Glomerular visceral epithelial cell (primary cell): Measurements from ENCODE around the gene PIP.
"Not testable (repeated sequence)": the region's sequence is repeated elsewhere in the genome, so short reads cannot be mapped to it uniquely, and the experiment has no call there.

ENCODE experiments used
- DNase-seq: peaks from one replicate; pipeline ENCODE4 v3.0.0-alpha.2; 2016; ENCODE audit errors: extremely low spot score

PIP gene, protein sequence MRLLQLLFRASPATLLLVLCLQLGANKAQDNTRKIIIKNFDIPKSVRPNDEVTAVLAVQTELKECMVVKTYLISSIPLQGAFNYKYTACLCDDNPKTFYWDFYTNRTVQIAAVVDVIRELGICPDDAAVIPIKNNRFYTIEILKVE

DNA sequence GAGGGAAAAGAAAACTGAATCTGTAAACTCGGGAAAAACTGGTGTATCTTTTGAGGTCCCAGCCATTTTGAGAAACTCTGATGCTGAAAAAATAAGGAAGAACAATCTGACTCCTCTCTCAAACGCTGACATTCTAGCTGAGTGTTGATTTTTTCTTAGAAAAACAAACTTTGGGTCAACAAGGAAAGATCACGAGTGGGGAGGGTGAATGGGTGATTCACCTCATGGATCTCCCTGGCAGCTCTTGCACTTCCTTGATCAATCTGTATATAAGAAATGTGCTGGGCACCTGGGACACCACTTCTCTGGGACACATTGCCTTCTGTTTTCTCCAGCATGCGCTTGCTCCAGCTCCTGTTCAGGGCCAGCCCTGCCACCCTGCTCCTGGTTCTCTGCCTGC is at the start of gene PIP:
PIP (plus strand) TSS at position 297 of the 400 bp plus-strand sequence; CDS start at position 337, 40 bp downstream.
- DNase-seq = no peak

DNA sequence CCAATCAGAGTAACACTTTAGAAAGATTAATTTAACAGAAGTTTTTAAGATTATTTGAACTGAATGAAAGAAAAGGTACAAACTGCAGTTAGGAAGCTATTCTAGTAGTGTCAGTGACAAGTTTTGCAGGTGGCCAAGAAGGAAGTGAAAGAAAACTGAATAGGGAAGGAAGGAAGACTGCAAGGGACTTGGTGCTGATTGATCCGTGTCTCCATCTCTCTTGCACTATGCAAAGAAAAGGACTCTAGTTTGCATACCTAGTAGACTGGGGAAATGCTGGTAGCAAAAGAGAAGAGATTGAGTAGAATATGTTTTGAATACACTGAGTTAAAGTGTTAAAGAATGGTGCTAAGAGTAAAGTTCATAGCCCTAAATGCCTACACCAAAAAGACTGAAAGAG is 46.8 kb upstream of the PIP start:
- no peak for DNase-seq

DNA sequence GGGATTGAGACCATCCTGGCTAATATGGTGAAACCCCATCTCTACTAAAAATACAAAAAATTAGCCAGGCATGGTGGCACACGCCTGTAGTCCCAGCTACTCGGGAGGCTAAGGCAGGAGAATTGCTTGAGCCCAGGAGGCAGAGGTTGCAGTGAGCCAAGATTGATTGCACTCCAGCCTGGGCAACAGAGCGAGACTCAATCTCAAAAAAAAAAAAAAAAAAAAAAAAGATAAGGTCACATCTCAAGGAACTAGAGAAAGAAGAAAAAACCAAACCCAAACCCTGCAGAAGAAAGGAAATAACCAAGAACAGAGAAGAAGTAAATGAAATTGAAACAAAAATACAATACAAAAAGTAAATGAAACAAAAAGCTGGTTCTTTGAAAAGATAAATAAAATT is 46.3 kb upstream of the PIP start:
- DNase-seq = not testable (repeated sequence)

DNA sequence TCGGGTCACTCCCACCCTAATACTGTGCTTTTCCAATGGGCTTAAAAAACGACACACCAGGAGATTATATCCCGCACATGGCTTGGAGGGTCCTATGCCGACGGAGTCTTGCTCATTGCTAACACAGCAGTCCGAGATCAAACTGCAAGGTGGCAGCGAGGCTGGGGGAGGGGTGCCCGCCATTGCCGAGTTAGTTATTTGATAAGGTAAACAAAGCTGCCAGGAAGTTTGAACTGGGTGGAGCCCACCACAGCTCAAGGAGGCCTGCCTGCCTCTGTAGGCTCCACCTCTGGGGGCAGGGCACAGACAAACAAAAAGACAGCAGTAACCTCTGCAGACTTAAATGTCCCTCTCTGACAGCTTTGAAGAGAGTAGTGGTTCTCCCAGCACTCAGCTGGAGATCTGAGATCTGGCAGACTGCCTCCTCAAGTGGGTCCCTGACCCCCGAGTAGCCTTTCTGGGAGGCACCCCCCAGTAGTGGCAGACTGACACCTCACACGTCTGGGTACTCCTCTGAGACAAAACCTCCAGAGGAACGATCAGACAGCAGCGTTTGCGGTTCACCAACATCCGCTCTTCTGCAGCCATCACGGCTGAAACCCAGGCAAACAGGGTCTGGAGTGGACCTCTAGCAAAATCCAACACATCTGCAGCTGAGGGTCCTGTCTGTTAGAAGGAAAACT is 43.2 kb upstream of the PIP start:
- not testable (repeated sequence) for DNase-seq

DNA sequence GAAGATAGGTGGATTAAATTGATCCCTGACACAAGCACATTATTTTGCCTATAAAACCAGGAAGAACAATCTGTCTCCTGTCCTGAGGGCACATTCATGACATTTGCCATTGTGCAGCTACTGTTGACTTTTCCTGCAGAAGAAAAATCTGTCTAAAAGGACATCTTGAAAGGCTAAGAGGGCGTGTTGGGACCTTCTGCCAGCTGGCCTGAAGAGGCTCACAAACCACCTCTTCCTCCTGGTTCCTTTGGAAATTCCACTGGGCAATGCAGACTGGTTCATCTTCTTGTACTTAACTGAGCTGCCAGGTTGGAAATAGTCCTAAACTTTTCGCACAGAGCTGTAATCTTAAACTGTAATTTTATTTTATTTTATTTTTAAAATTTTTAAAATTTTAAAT is 35.7 kb upstream of the PIP start:
- no peak for DNase-seq

DNA sequence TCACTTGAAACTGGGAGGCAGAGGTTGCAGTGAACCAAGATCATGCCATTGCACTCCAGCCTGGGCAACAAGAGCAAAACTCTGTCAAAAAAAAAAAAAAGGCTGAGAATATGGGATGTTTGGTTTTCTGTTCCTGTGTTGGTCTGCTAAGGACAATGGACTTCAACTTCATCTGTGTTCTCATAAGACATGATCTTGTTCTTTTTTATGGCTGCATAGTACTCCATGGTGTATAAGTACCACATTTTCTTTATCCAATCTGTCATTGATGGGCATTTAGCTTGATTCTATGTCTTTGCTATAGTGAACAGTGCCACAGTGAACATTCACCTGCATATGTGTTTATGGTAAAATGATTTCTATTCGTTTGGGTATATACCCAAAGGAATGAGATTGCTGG is 32.3 kb upstream of the PIP start:
- not testable (repeated sequence) for DNase-seq

DNA sequence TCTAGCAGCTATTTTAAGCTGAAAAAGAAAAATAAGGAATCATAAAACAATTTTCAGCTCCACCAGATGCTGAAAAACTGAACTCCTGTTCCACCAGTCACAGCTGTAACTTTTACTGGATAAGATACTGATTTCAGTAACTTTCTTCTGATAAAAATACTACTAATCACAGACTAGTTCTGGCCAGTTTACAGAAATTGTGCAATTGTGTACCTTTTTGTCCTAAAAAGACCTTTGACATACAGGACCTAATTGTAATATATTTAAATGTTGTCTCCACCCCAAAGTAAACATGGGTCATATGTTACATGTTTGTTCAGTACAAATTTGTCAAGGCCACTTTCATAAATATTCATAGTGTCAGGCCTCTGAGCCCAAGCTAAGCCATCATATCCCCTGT is 27.1 kb upstream of the PIP start:
- no peak for DNase-seq

DNA sequence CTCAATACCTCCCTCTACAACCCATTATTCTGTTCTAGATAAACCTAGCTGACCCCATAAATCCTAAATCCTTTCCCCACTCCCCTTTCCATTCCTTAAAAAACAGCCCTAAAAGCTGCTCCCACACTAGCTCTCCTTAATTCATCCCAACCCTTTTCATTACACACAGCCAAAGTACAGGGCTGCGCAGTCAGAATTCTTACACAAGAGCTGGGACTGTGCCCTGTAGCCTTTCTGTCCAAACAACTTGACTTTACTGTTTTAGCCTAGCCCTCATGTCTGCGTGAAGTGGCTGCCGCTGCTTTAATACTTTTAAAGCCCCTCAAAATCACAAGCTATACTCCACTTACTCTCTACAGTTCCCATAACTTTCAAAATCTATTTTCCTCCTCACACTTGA is 23.9 kb upstream of the PIP start:
- DNase-seq = not testable (repeated sequence)

DNA sequence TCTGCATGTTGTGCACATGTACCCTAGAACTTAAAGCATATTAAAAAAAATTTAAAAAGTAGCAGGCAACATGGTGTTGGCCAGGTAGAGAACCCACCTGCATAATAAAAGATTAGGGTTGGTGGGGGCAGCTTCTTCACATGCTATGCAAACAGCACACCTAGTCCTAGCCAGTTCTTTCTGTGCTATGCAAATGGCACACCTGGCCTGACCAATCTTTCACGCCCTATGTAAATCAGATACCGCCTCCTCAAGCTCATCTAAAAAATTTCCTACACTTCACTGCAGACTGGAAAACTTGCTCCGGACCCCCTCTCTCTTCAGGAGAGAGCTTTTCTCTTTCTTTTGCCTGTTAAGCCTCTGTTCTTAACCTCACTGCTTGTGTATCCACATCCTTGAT is 14.5 kb upstream of the PIP start:
- DNase-seq = no peak

DNA sequence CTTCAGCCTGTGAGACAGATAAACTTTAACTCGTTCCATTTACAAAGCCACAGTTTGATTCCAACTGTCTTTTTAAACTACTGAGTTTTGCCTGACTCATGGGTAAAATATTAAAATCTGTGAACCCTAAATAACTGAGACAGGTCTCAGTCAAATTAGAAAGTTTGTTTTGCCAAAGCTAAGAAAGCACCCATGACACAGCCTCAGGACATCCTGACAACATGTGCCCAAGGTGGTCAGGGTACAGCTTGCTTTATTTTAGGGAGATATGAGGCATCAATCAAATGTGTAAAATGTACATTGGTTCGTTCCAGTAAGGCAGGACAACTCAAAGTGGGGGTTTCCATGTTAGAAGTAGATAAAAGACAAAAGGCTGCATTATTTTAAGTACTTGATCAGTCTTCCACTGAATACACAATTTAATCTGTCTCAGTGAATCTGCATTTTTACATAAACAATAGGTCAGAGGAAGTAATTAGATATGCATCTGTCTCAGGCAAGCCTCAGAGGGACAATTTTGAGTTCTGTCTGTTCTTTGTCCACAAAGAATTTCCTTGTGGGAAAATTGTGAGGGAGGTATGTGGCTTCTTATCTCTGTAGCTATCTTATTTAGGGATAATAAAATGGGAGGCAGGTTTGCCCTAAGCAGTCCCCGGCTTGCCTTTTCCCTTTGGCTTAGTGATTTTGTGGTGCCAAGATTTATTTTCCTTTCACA is 11.0 kb upstream of the PIP start:
- no peak for DNase-seq

DNA sequence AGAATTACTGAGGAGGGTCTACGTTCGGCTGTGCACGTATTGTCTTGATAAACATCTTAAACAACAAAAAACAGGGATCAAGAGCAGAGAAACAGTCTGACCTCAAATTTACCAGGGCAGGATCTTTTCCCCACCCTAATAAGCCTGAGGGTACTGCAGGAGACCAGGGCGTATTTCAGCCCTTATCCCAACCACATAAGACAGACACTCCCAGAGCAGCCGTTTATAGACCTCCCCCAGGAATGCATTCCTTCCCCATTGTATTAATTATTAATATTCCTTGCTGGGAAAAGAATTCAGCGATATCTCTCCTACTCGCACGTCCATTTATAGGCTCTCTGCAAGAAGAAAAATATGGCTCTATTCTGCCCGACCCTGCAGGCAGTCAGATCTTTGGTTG is 8.6 kb upstream of the PIP start:
- DNase-seq = not testable (repeated sequence)

DNA sequence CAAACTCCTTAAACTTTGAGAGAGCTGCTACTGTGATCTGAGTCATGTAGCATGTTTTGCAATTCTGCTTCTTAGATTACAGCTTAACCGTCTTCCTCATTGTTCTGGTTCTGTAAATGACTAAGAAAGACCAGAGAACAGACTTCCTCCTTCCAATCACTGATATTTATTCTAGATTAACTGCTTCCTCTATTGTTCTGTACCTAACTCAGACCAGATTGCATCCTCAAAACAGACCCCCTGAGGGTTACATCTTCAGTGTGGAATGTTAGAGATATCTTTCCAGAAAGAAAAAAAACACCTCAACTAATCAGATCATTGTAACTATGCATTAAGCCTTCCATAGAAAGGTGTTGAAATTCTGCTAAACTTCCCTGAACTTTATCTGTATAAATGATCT is 5.7 kb upstream of the PIP start:
- no peak for DNase-seq

DNA sequence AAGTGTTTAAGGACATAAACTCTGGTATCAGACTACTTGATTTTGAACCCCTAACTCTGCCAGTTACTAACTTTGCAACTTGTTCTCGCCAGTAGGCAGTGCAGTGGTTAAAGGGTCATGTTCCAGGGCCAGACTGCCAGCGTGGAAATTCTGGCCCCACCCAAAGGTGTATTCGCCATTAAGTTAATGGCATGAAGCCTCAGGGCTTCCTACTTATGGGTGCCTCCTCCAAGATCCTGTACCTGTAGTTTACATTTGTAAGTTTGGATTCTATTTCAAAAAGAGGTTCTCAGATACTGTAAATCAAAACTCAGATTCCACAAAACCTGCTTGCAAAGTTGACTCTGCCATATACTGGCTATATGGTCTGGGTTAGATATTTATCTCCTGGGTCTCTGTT is 2.8 kb upstream of the PIP start:
- no peak for DNase-seq

DNA sequence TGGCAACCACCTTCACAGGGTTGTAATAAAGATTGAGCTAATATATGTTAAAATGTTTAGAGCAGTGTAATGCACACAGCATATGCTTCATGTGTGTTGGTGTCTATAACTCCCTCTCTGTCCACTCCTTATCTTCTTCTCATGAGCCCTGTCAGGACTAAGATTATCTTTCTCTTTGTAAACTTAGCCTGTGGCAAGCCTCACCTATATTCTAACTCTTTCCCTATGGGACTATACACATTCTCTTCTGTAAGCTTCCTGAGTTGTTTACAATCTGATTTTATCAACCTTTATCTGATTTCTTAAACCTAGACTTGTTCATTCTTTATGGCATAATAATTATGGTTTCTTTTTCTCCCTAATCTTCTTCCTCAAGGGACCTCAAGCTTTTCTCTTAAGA is 2.4 kb upstream of the PIP start:
- DNase-seq = no peak

DNA sequence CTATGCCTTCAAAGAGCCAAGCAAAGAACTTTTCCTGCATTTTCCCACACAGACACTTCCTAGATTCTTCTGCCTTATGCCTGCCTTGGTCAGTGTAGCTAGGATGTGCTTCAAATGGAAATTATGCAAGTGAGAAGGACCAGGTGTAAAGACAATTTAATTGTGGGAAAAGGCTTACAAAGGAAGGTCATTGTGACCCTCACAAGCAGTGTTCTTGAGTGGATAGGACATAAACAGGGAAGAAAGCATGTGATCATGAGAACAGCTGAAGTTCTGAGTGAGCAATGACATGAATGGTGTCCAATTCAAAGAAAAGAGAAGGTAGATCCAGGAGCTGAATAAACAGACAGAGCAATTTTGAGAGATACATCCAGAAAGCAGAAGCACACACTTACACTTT is 1.3 kb upstream of the PIP start:
- DNase-seq = no peak

DNA sequence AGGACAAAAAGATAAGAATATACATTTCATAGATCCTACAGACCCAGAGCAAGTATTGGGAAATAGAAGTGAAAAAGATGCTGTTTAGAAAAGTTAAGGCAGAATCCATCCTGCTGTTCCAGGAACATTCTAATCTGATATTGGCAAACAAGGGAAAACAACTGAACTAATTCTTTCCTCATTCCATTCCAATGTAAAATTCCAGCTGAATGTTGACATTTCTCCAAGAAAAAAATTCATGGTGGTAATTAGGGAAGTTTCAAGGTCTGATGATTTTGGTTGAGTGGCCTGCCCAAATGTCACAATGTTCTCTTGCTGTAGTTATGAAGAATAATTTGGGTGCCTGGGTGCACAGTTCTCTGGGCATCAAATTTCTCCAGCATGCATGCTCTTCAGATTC is 15.2 kb downstream of the PIP start:
- DNase-seq = no peak

DNA sequence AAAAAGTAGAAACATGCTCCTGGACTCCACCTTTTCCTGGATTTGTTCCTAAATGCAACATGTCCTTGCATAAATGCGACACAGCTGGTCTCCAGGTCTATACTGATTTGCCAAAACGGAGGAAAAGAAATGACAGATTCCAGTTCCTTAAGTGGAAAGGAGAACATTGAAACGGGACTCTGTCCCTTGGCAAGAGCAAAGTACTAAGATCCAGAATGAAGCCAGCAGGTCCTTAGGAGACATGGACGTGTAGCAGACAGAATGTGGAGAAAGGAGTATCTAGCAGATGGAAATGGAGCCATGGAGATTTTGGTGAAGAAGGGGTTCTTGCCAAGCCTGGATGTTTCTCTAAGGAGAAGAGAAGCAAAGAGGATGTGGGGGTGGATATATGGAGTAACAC is 16.2 kb downstream of the PIP start:
- DNase-seq = no peak

DNA sequence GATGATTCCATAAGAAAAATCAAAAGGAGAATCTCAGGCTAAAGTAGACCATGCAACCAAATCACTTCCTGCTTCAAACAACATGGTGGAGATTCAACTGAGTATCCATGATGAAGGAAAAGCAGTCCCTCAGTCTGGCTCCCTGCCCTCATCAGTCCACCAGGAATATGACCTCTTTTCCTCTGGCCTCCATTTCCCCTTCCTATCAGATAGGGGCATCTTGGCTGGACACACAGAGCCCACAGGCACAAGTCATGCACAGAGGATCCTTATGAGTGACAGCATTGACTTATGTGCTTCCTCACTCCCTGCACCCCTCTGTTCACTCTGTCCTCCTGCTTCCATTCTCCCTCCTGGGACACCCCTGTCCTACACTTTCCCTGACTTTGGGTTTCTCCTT is 16.8 kb downstream of the PIP start:
- DNase-seq = no peak

DNA sequence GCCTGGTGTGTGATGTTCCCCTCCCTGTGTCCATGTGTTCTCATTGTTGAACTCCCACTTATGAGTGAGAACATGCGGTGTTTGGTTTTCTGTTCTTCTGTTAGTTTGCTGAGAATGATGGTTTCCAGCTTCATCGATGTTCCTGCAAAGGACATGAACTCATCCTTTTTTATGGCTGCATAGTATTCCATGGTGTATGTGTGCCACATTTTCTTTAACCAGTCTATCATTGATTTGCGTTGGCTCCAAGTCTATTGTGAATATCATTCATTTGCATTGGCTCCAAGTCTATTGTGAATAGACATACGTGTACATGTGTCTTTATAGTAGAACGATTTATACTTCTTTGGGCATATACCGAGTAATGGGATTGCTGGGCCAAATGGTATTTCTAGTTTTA is 18.8 kb downstream of the PIP start:
- not testable (repeated sequence) for DNase-seq

DNA sequence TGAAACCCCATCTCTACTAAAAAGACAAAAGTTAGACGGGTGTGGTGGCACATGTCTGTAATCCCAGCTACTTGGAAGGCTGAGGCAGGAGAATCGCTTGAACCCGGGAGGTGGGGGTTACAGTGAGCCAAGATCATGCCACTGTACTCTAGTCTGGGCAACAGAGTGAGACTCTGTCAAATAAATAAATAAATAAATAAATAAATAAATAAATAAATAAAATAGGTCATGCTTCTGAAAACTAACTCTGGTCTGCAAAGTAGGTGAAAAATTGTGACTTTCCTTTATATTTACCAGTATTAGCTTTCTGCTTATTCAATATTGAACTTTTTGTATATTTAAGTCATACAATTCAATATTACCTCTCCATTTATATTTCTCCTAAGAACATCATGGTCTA is 26.7 kb downstream of the PIP start:
- DNase-seq = not testable (repeated sequence)

DNA sequence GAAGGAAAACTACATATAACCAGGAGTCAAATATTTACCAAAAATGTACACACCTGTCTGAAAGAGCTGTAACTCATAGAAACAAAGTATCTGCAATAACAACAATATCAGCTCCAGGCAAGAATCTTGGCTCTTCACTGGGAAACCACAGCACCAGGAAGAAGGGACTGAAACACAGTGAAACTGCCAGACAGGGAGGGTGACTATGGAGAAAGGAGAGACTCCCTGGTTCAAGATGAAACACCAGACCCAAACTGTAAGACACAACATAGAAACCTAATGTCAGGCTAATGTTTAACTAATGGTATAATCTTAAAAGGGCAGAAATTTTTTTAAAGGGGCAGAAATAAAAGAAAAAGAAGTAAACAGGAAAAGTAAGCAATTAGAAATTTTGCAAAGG is 39.8 kb downstream of the PIP start:
- no peak for DNase-seq

DNA sequence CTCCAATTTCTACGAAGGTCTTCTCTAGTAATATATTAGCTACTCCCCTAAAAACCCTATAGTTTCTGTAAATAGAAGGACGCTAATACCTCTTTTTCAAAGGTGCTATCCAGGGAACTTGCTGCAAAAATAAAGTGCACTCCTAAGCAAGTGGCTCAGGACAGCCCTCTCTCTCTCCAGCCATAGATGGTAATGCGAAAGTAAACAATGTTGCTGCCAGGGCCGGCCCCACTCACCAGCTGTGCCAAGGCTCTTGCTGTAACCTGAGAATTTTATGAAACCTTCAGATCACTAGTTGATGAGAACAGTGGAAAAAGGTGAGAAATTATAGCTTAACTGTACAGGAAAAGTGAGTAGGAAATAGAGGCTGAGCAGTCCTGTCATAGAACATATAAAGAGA is 40.5 kb downstream of the PIP start:
- no peak for DNase-seq

DNA sequence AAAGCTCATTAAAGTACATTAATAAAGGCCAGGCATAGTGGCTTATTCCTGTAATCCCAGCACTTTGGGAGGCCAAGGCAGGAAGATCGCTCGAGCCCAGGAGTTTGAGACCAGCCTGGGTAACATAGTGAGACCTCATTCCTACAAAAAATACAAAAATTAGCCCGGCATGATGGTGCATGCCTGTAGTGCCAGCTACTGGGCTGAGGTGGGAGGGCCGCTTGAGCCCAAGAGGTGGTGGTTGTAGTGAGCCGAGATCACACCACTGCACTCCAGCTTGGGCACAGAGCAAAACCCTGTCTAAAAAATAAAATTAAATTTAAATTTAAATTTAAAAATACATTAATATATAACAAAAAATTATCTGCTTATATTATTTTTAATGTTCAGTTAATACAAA is 44.3 kb downstream of the PIP start:
- no peak for DNase-seq
